Sigmoid colon (tissue), 7 donors: ENCODE measurements around the gene SHB. TPM values are rescaled to one million over a fixed set of nuclear protein-coding genes. Genes with fewer than 3 reads are reported as not detected.

Experiments used
- DNase-seq: peaks from one replicate; pipeline ENCODE4 v3.0.0-alpha.2; 2019
- H3K27ac ChIP-seq, 4 donors: fragments of 200-600 bp; sonication (generic); one replicate each; pipeline ENCODE4 v1.5.1; 2016 to 2019; ENCODE audit warnings: mild to moderate bottlenecking in 1 of 4
- H3K27me3 ChIP-seq, 3 donors: fragments of 200-600 bp; sonication (generic); one replicate each; pipeline ENCODE4 v1.5.1; 2019; ENCODE audit warnings: mild to moderate bottlenecking in 1 of 3
- H3K36me3 ChIP-seq, 4 donors: fragments of 200-600 bp; sonication (generic); one replicate each; pipeline ENCODE4 v1.5.1; 2016 to 2019
- H3K4me1 ChIP-seq, 4 donors: fragments of 200-600 bp; sonication (generic); one replicate each; pipeline ENCODE4 v1.5.1; 2017 to 2019
- H3K4me3 ChIP-seq, 4 donors: fragments of 200-600 bp; sonication (generic); one replicate each; pipeline ENCODE4 v1.5.1; 2017 to 2019; ENCODE audit warnings: mild to moderate bottlenecking in 2 of 4, moderate library complexity in 1 of 4
- H3K9me3 ChIP-seq, 4 donors: fragments of 200-600 bp in 3 of 4; sonication (generic) in 3 of 4; one replicate each; pipeline versions ENCODE4 v1.5.1 to v1.6.1; 2013 to 2019
- EP300 ChIP-seq, 4 donors: sonication (generic); formaldehyde crosslinking; IDR thresholded peaks; one replicate each; pipeline ENCODE4 v1.6.1; 2017; ENCODE audit warnings: antibody characterized with exemption in 4 of 4
- POLR2A ChIP-seq, 2 donors: fragments of 450-650 bp; IDR thresholded peaks; one replicate each; pipeline ENCODE4 v1.6.1; 2016; ENCODE audit warnings: antibody characterized with exemption in 2 of 2, mild to moderate bottlenecking in 2 of 2, moderate library complexity in 2 of 2
- POLR2AphosphoS5 ChIP-seq, 4 donors: sonication (generic); formaldehyde crosslinking; IDR thresholded peaks; one replicate each; pipeline ENCODE4 v1.6.1; 2017; ENCODE audit warnings: antibody characterized with exemption in 4 of 4
- WGBS, 2 donors: extraction: QIAGEN DNeasy Blood & Tissue Kit; methylation state at CpG; one replicate each; pipeline ENCODE4 v1.1.7; 2013; 5-methylcytosine and 5-hydroxymethylcytosine counted together
- intact Hi-C: fragments of 100-400 bp; cut with DNase I; formaldehyde crosslinking; loops from one replicate; pipeline ENCODE4 v1.15.1; 2023
- polyA plus RNA-seq, 3 donors: library from polyadenylated mRNA; stranded (reverse); fragments of 200-250 nt; gene quantifications; one replicate each; pipeline ENCODE4 v1.2.3, GENCODE V29; 2013
- total RNA-seq, 4 donors: library from RNA; depleted of rRNA; stranded (reverse); fragments of >200 nt; gene quantifications; one replicate each; pipeline ENCODE4 v1.1.0, GENCODE V29; 2016
- TF ChIP-seq, protein P1 (sequence below), 4 experiments: fragments of 450-650 bp in 3 of 4; fragments of 200-600 bp in 1 of 4; IDR thresholded peaks; one replicate each; pipeline ENCODE4 v1.5.1; 2016 to 2019; ENCODE audit warnings: antibody characterized with exemption in 4 of 4, mild to moderate bottlenecking in 3 of 4, moderate library complexity in 2 of 4
- donor health status: healthy with polysubstance abuse.
- donor health status: Bipolar disorder and iron deficiency.
- donor health status: healthy.

SHB gene
- total and polyA plus RNA-seq, 7 donors: 6.8 to 33.7 (median 10.2) TPM

- Histone ChIP-seq H3K4me1 (peaks cover 0 to 18% (median 12%) of the 10 kb centered on the region in 4 donors), H3K4me3 (no peak overlapping the region), H3K27me3 (no peaks in the 10 kb centered on the region), H3K9me3 (no peaks in the 10 kb centered on the region), H3K27ac (no peak overlapping the region), H3K36me3 (no peaks in the 10 kb centered on the region)
- DNase-seq: no peak
- 78 to 88% methylated on average over 3 of the region's 3 CpGs for WGBS, 2 donors
- TF ChIP-seq POLR2AphosphoS5 (IDR thresholded peaks at IDR 0.05): no peak
- TF ChIP-seq, protein P1, sequence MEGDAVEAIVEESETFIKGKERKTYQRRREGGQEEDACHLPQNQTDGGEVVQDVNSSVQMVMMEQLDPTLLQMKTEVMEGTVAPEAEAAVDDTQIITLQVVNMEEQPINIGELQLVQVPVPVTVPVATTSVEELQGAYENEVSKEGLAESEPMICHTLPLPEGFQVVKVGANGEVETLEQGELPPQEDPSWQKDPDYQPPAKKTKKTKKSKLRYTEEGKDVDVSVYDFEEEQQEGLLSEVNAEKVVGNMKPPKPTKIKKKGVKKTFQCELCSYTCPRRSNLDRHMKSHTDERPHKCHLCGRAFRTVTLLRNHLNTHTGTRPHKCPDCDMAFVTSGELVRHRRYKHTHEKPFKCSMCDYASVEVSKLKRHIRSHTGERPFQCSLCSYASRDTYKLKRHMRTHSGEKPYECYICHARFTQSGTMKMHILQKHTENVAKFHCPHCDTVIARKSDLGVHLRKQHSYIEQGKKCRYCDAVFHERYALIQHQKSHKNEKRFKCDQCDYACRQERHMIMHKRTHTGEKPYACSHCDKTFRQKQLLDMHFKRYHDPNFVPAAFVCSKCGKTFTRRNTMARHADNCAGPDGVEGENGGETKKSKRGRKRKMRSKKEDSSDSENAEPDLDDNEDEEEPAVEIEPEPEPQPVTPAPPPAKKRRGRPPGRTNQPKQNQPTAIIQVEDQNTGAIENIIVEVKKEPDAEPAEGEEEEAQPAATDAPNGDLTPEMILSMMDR (IDR thresholded peaks at IDR 0.05): no peak
- no peak for TF ChIP-seq POLR2A (IDR thresholded peaks at IDR 0.05)
- TF ChIP-seq EP300 (IDR thresholded peaks at IDR 0.05): no peak
- intact Hi-C loops: no loop called here
Measured at GRCh38 chr9:37961351-37961750, 107.7 kb downstream of the SHB start.

DNA sequence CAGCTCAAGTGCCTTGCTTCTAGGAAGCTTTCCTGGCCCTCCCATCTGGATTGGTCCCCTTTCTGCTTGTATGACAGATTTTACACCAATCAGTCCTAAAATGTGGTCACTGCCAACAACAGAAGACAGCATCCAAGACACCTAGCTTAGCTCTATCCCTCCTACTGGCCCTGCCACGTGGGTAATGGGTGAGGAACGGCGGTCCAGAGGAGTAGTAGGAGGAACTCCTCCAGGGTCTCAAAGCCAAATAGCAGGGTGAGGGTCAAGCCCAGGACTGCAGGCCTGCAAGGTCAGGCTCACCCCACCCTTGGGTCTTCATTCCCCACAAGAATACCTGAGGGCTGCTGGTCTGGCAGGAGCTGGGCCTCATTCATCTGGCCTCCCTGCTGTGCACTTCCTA, 108.4 kb downstream of the SHB start:
- H3K36me3 ChIP-seq: no peaks in the 10 kb centered on the region
- H3K9me3 ChIP-seq: no peaks in the 10 kb centered on the region
- WGBS, 2 donors: 96% methylated on average over 3 of the region's 3 CpGs
- H3K4me3 ChIP-seq: no peak overlapping the region
- H3K27me3 ChIP-seq: no peaks in the 10 kb centered on the region
- no peak for DNase-seq
- H3K4me1 ChIP-seq: peaks cover 0 to 17% (median 12%) of the 10 kb centered on the region in 4 donors
- no peak for TF ChIP-seq POLR2AphosphoS5 (IDR thresholded peaks at IDR 0.05)
- TF ChIP-seq, protein P1 (IDR thresholded peaks at IDR 0.05): no peak
- no peak for TF ChIP-seq POLR2A (IDR thresholded peaks at IDR 0.05)
- TF ChIP-seq EP300 (IDR thresholded peaks at IDR 0.05): no peak
- no peak overlapping the region for H3K27ac ChIP-seq
- intact Hi-C loops: no loop called here

DNA sequence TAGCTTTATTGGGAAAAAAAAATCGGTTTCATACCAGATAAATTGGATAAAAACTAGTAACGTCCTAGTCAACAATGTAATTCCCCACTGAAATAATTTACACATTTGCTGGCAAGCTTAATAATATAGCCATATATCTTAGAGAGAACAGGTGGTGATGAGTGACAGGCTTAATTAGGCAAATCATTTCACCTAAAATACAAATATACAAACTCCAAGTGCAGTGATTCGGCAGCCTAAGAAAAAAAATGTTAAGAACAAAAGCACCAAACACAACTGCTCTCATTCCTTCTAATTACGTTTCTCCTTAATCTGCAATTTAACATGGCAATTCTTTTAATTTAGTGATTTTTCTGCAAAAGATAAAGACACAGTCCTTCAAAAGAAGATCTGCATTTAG, 109.1 kb downstream of the SHB start:
- Histone ChIP-seq H3K27me3 (no peaks in the 10 kb centered on the region), H3K4me1 (peaks cover 0 to 15% (median 10%) of the 10 kb centered on the region in 4 donors), H3K27ac (no peak overlapping the region), H3K36me3 (peaks cover 0 to 5% (median 2%) of the 10 kb centered on the region in 4 donors), H3K4me3 (no peak overlapping the region), H3K9me3 (no peaks in the 10 kb centered on the region)
- no peak for DNase-seq
- TF ChIP-seq POLR2A (IDR thresholded peaks at IDR 0.05): no peak
- TF ChIP-seq, protein P1 (IDR thresholded peaks at IDR 0.05): no peak
- intact Hi-C loops: no loop called here
- 68 to 79% methylated on average over 4 of the region's 4 CpGs for WGBS, 2 donors

DNA sequence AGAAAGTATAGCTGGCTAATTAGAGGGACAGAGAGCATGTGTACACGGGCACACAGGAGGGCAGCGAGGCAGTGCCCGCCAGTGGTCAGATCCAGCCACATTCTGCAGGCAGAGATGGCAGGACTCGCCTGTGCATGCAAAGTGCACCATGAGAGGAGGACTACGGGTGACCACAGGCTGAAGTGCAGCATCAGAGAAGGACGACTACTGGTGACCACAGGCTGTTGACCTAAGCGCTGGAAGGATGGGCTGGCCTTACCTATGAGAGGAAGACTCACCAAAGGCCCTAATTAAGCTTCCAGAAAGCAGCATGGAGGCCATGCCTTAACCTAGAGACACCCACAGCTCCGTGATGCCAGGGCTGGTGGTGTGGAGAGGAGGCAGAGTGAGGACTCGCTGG, 110.9 kb downstream of the SHB start:
- H3K27me3 ChIP-seq: no peaks in the 10 kb centered on the region
- no peak for TF ChIP-seq POLR2AphosphoS5 (IDR thresholded peaks at IDR 0.05)
- no peak for TF ChIP-seq EP300 (IDR thresholded peaks at IDR 0.05)
- TF ChIP-seq POLR2A (IDR thresholded peaks at IDR 0.05): no peak
- TF ChIP-seq, protein P1 (IDR thresholded peaks at IDR 0.05): no peak
- H3K36me3 ChIP-seq: peaks cover 0 to 10% (median 2%) of the 10 kb centered on the region in 4 donors
- H3K9me3 ChIP-seq: no peaks in the 10 kb centered on the region
- H3K4me1 ChIP-seq: peaks cover 0 to 18% (median 15%) of the 10 kb centered on the region in 4 donors
- DNase-seq: no peak
- H3K4me3 ChIP-seq: no peak overlapping the region
- 92 to 93% methylated on average over 9 of the region's 9 CpGs for WGBS, 2 donors
- no peak overlapping the region for H3K27ac ChIP-seq
- intact Hi-C loops: no loop called here

GRCh38 chr9:37957664-37957953, 111.4 kb downstream of the SHB start:
- WGBS, 2 donors: 89 to 90% methylated on average over 2 of the region's 2 CpGs
- intact Hi-C loops: no loop called here
- TF ChIP-seq, protein P1 (IDR thresholded peaks at IDR 0.05): no peak
- TF ChIP-seq EP300 (IDR thresholded peaks at IDR 0.05): no peak
- no peak for TF ChIP-seq POLR2AphosphoS5 (IDR thresholded peaks at IDR 0.05)
- no peak for TF ChIP-seq POLR2A (IDR thresholded peaks at IDR 0.05)
- H3K27me3 ChIP-seq: no peaks in the 10 kb centered on the region
- H3K4me1 ChIP-seq: peaks cover 0 to 22% (median 15%) of the 10 kb centered on the region in 4 donors
- no peak for DNase-seq
- no peaks in the 10 kb centered on the region for H3K9me3 ChIP-seq
- H3K27ac ChIP-seq: no peak overlapping the region
- no peak overlapping the region for H3K4me3 ChIP-seq
- H3K36me3 ChIP-seq: peaks cover 0 to 10% (median 2%) of the 10 kb centered on the region in 4 donors
